Esophagus squamous epithelium (tissue), 4 donors: ENCODE measurements around the gene CCNT1.

Source experiments
- POLR2A ChIP-seq, 4 donors: fragments of 450-650 bp; IDR thresholded peaks; one replicate each; pipeline ENCODE4 v1.6.1; 2017; ENCODE audit warnings: antibody characterized with exemption in 4 of 4, mild to moderate bottlenecking in 4 of 4, moderate library complexity in 3 of 4
- TF ChIP-seq, protein P1 (sequence below), 6 experiments: fragments of 450-650 bp in 4 of 6; fragments of 200-600 bp in 2 of 6; sonication (generic) in 2 of 6; IDR thresholded peaks; one replicate each; pipeline ENCODE4 v1.5.1; 2016 to 2019; ENCODE audit warnings: antibody characterized with exemption in 6 of 6, mild to moderate bottlenecking in 4 of 6, moderate library complexity in 4 of 6

DNA sequence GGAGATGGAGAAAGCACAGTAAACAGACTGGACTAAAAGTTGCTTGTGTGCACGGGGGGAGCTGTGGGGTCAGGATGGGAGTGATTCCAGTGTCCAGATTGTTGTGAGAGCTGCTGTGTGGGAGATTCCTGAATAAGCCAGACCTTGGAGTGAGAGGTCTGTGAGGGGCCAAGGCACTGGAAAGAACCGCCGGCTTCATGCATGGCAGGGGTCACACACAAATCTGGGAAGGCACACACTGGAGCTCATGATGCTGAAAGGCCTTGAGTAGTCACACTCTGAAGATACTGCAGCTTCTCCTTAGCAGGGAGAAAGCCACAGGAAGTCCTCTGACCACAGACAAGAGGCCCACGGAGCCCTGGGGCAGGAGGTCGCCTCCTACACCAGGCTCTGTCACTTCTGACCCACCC lies 49.3 kb upstream of the CCNT1 start:
- TF ChIP-seq, protein P1, sequence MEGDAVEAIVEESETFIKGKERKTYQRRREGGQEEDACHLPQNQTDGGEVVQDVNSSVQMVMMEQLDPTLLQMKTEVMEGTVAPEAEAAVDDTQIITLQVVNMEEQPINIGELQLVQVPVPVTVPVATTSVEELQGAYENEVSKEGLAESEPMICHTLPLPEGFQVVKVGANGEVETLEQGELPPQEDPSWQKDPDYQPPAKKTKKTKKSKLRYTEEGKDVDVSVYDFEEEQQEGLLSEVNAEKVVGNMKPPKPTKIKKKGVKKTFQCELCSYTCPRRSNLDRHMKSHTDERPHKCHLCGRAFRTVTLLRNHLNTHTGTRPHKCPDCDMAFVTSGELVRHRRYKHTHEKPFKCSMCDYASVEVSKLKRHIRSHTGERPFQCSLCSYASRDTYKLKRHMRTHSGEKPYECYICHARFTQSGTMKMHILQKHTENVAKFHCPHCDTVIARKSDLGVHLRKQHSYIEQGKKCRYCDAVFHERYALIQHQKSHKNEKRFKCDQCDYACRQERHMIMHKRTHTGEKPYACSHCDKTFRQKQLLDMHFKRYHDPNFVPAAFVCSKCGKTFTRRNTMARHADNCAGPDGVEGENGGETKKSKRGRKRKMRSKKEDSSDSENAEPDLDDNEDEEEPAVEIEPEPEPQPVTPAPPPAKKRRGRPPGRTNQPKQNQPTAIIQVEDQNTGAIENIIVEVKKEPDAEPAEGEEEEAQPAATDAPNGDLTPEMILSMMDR (IDR thresholded peaks at IDR 0.05): no peak
- no peak for TF ChIP-seq POLR2A (IDR thresholded peaks at IDR 0.05)
